ENCODE results near the gene PDGFA. TPM values are rescaled to one million over a fixed set of nuclear protein-coding genes. Genes with fewer than 3 reads are reported as not detected.

Gene PDGFA
- total RNA-seq = 10 to 100 TPM; 10.8 to 31.7 (median 26.0) TPM

DNA sequence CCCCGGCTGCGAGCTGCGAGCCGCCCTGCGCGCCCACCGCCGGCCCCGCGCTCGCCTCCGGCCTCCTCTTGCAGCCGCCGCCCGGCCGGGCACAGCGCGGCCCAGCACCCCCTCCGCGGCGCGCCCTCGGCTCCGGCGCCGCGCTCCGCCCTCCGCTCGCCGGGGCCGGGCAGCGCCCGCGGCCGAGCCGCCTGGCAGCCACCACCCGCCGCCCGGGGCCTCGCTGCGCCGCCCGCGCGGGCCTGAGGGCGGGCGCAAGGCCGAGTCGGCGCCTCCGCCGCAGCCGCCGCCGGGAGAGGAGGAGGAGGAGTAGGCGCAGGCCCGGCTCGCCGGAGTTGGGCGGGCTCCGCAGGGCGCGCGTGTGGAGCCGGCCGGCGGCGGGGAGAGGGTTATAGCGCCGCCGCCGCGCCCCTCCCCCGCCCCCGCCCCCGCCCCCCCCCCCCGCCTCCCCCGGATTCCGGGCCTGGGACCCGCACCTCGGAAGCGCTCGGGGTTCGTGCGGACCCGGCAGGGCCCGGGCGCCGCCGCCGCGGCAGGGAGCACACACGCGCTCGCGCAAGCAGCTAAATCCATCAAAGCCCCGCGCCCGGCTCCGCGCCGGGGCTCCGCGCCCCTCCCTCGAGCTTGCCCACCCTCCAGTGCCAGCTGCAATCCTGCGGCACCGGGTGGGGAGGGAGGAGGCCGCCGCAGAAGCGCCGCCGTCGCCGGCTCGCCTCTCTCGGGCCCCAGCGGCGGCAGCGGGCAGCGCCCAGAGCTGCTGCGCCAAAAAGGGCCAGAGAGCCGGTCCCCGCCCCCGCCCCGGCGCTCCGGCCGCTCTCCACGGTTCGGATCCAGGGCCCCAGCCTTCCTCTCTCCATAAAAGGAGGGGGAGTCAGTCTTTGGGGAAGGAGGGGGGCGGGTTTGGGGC is at the start of gene PDGFA:
PDGFA (minus strand) TSS at position 363 of the 907 bp plus-strand sequence. CDS start 845 bp downstream, outside the sequence.
- DNase-seq = peak in 1 of 2 donors; percentile 56
- in situ Hi-C loops (cut with MboI; ENCODE audit: low sequenced_read_pairs in 4 of 4) = no loop called here
- TF ChIP-seq, protein P1, sequence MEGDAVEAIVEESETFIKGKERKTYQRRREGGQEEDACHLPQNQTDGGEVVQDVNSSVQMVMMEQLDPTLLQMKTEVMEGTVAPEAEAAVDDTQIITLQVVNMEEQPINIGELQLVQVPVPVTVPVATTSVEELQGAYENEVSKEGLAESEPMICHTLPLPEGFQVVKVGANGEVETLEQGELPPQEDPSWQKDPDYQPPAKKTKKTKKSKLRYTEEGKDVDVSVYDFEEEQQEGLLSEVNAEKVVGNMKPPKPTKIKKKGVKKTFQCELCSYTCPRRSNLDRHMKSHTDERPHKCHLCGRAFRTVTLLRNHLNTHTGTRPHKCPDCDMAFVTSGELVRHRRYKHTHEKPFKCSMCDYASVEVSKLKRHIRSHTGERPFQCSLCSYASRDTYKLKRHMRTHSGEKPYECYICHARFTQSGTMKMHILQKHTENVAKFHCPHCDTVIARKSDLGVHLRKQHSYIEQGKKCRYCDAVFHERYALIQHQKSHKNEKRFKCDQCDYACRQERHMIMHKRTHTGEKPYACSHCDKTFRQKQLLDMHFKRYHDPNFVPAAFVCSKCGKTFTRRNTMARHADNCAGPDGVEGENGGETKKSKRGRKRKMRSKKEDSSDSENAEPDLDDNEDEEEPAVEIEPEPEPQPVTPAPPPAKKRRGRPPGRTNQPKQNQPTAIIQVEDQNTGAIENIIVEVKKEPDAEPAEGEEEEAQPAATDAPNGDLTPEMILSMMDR (IDR thresholded peaks at IDR 0.05 in 4 of 5, conservative IDR thresholded peaks at IDR 0.05 in 1 of 5) = peak in 4 of 5 experiments; percentile 33 to 61 (median 47)
- peak; percentile 26 to 67 for TF ChIP-seq POLR2A (IDR thresholded peaks at IDR 0.05)
- H3K4me1 ChIP-seq = peaks cover 19 to 31% of the 10 kb centered on the region in 2 donors
- peak within 1 kb of the TSS; percentile 93 to 99 (median 95) for H3K27ac ChIP-seq
- H3K4me3 ChIP-seq = peak within 1 kb of the TSS; percentile 54 to 94 (median 83)
- no peaks in the 10 kb centered on the region for H3K36me3 ChIP-seq
- intact Hi-C loops (cut with DNase I; ENCODE audit: low total_unique reads) = loop anchor here (1.0 to 5.0 kb wide), 5 partner anchors 73 to 363 kb away; no protein-coding TSS in a partner anchor
- peak; percentile 23 to 31 for ATAC-seq
- no peaks in the 10 kb centered on the region for H3K27me3 ChIP-seq
- no peaks in the 10 kb centered on the region for H3K9me3 ChIP-seq

DNA sequence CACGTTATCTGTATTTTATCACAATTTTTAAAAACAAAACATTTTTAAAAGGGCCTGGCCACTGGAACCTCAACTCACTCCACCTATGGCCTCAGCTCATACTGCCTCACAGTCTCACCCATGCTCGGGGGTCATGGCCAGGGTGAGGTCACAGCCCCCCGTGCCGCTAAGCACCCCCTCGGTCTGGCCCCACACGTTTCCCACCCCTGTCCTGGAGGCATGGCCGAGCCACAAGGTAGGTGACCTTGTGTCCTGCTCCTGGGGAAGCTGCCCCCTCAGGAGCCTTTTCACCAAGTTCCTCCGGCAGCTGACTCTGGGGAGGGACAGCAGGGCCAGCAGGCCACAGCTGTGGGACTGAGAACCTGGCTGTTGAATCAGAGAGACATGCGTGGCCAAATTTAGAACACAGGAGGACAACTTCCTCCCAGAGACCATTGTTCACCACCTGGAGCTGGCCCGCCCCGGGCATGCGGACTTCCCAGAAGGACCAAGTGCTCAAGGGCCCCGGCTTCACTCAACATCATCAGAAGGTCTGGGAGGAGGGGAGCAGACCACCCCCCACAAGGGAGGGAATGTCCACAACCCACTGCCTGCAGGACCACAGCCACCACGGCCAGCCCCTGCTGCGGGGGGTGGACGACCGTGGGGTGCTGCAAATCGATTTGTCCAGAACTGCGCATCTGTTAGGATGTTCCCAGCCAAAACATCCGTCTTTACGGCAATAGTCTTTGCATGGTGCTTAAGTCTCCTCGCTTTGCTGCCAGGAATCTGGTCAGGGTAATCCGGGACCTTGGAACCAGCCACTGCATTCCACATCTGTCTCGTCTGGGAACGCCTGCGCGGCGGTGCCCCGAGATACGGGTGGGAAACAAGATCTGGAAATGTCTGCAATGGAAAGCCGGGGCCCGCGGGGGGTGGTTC is 48.6 kb upstream of the PDGFA start:
- Histone ChIP-seq H3K4me3 (no peak overlapping the region), H3K9me3 (no peaks in the 10 kb centered on the region), H3K4me1 (peaks cover 16 to 26% of the 10 kb centered on the region in 2 donors), H3K36me3 (no peaks in the 10 kb centered on the region), H3K27ac (peak overlapping the region; percentile 11 to 33 (median 21)), H3K27me3 (peaks cover 16 to 21% (median 21%) of the 10 kb centered on the region in 3 donors)
- in situ Hi-C loops (cut with MboI; ENCODE audit: low sequenced_read_pairs in 4 of 4) (no loop called here), intact Hi-C loops (cut with DNase I; ENCODE audit: low total_unique reads) (no loop called here)
- no peak for TF ChIP-seq POLR2A (IDR thresholded peaks at IDR 0.05)
- TF ChIP-seq, protein P1 (IDR thresholded peaks at IDR 0.05 in 4 of 5, conservative IDR thresholded peaks at IDR 0.05 in 1 of 5) = no peak
- ATAC-seq (peak; percentile 37 to 44), DNase-seq (no peak)

DNA sequence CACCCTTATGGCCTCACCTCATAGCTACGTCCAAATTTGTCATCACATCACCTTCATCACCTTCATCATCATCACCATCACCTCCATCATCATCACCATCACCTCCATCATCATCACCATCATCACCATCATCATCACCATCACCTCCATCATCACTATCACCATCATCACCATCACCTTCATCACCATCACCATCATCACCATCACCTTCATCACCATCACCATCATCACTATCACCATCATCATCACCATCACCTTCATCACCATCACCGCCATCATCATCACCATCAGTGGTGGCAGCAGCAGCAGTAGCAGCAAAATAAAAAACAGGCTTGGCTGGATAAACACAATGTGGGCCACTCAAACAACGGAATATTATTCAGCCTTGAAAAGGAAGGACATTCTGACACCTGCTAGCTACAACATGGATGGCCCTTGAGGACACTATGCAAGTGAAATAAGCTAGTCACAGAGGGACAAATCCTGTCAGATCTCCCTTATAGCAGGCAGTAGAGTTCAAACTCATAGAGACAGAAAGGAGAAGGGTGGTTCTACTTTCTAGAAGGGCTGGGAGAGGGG is 47.7 kb upstream of the PDGFA start:
- intact Hi-C loops (cut with DNase I; ENCODE audit: low total_unique reads) = no loop called here
- in situ Hi-C loops (cut with MboI; ENCODE audit: low sequenced_read_pairs in 4 of 4) = no loop called here
- ATAC-seq (no peak), DNase-seq (no peak)
- H3K4me3 ChIP-seq = no peak overlapping the region
- H3K9me3 ChIP-seq = no peaks in the 10 kb centered on the region
- H3K36me3 ChIP-seq = no peaks in the 10 kb centered on the region
- peaks cover 8 to 12% (median 12%) of the 10 kb centered on the region in 3 donors for H3K27me3 ChIP-seq
- H3K27ac ChIP-seq = no peak overlapping the region
- H3K4me1 ChIP-seq = peaks cover 16 to 26% of the 10 kb centered on the region in 2 donors
- TF ChIP-seq, protein P1 (IDR thresholded peaks at IDR 0.05 in 4 of 5, conservative IDR thresholded peaks at IDR 0.05 in 1 of 5) = no peak
- no peak for TF ChIP-seq POLR2A (IDR thresholded peaks at IDR 0.05)

DNA sequence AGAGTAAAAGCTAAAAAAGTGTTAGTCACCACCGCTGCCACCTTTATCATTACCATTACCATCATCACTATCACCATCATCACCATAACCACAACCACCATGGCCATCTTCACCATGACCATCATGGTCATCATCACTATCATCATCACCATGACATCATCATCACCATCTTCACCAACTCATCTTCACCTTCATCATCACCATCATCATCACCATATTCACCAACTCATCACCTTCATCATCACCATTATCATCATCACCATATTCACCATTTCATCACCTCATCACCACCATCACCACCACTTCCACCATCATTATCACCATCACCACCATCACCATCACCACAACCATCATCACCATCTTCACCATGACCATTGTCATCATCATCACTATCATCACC is 46.5 kb upstream of the PDGFA start:
- no peak overlapping the region for H3K27ac ChIP-seq
- no peak for DNase-seq
- intact Hi-C loops (cut with DNase I; ENCODE audit: low total_unique reads) = no loop called here

More for the DNA sequence above, 46.5 kb upstream of the PDGFA start:
- TF ChIP-seq, protein P1 (IDR thresholded peaks at IDR 0.05 in 4 of 5, conservative IDR thresholded peaks at IDR 0.05 in 1 of 5) = no peak
- no peak for TF ChIP-seq POLR2A (IDR thresholded peaks at IDR 0.05)
- H3K4me3 ChIP-seq = no peak overlapping the region
- H3K4me1 ChIP-seq = peaks cover 9 to 13% of the 10 kb centered on the region in 2 donors
- H3K27me3 ChIP-seq = peaks cover 7 to 12% (median 8%) of the 10 kb centered on the region in 3 donors
- H3K9me3 ChIP-seq = no peaks in the 10 kb centered on the region
- H3K36me3 ChIP-seq = no peaks in the 10 kb centered on the region
- in situ Hi-C loops (cut with MboI; ENCODE audit: low sequenced_read_pairs in 4 of 4) = no loop called here
- no peak for ATAC-seq
